CD4-positive, alpha-beta T cell treated with Interleukin-4 for 1 hour (primary cell): Measurements from ENCODE around the gene ATP5MC3.

Experiments
- DNase-seq, 2 donors: peaks; one replicate each; pipeline ENCODE4 v3.0.0-alpha.2; 2020 to 2022

The ATP5MC3 gene

GRCh38 chr2:175167792-175168563 is 13.5 kb downstream of the ATP5MC3 start, which contains the start of gene ATF2:
Gene ATF2, minus strand, starts transcription at chr2:175168203. Its CDS starts 31,760 bp downstream, at chr2:175136443.
- peak; percentile 100 for DNase-seq

- no peak for DNase-seq
These were observed 14.3 kb downstream of the ATP5MC3 start for GRCh38 chr2:175167076-175167791.

DNA sequence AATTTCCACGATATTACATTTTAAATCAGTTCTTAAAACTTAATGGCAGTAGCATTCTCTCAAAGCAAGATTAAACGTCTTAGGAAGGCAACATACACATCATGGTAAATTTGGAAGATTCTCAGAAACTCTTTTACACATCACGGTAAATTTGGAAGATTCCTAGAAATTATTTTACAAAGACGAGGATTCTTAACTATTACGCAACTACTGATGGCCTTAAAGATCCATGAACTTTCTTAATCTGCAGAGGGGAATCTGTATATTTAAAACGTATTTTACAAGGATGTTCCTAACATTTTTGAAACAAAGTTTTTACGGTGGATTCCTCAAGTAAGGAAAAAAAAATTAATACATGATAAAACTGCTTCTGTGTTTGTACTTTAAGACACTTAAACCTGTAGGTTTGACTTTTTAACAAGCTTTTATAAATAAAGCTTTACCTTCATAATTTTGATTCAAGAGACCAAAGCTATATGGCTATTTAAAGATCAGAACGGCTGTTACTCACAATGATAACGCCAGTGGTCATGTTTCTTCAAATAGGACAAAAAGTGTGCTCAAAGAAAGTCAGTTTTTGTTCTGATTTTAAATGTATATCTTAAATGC is 15.2 kb downstream of the ATP5MC3 start:
- DNase-seq: no peak

- DNase-seq: no peak
These were observed 17.3 kb downstream of the ATP5MC3 start for GRCh38 chr2:175164235-175164634.

DNA sequence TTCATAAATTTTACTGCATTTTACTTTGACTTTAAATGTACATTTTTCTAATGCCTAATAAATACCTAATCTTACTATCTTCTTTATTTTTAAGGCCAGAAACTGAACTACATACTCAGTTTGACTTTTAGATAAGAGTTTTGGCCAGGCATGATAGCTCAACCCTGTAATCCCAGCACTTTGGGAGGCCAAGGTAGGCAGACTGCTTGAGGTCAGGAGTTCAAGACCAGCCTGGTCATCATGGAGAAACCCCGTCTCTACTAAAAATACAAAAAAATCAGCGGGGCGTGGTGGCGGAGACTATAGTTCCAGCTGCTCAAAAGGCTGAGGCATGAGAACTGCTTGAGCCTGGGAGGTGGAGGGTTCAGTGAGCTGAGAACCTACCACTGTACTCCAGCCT is 22.6 kb downstream of the ATP5MC3 start:
- no peak for DNase-seq

- no peak for DNase-seq
These were observed 25.0 kb downstream of the ATP5MC3 start for GRCh38 chr2:175156534-175156933.

DNA sequence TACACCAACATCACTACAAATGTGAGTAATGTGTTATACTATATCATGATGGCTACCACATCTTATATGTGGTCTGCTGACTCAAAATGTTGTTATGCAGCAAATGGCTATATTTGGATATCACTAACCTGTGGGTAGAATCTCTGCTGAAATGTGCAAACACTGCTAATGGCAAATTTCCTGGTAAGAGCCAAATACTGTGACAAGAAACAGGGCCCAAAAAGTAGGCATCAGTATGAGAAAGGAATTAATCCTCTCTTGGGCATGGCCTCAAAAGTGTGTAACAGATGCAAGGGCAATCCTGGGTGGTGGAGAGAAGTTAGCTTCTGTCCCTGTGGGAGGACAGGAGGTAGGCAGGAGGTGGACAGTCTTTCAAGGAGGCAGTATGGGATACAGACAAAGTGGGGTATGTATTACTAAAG is 26.8 kb downstream of the ATP5MC3 start:
- DNase-seq: no peak

- no peak for DNase-seq
These were observed 29.3 kb downstream of the ATP5MC3 start for GRCh38 chr2:175152242-175152641.

- no peak for DNase-seq
These were observed 29.7 kb downstream of the ATP5MC3 start for GRCh38 chr2:175151791-175152190.

- no peak for DNase-seq
These were observed 34.3 kb downstream of the ATP5MC3 start for GRCh38 chr2:175147186-175147585.

- no peak for DNase-seq
These were observed 37.8 kb downstream of the ATP5MC3 start for GRCh38 chr2:175143678-175144077.

- DNase-seq: no peak
These were observed 38.3 kb downstream of the ATP5MC3 start for GRCh38 chr2:175143191-175143590.

GRCh38 chr2:175140332-175140731 is 41.2 kb downstream of the ATP5MC3 start:
- no peak for DNase-seq

DNA sequence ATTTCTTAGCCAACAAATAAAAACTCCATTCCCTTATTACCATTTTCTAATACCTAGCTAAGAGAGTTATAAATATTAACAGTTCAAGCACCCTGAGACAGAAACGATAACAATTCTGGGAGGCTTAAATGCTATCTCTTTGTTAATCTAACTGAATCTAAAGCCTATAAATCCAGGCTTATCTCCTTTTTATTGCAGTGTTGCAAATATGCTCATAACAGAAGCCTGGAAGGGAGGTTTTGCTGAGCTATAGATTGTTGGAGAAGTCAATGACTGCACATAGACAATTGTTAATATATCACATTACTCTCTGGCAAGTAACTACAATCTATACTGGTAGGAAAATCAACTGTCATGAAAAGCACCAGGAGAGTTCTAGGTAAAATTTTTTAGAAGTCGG is 43.7 kb downstream of the ATP5MC3 start:
- no peak for DNase-seq

DNA sequence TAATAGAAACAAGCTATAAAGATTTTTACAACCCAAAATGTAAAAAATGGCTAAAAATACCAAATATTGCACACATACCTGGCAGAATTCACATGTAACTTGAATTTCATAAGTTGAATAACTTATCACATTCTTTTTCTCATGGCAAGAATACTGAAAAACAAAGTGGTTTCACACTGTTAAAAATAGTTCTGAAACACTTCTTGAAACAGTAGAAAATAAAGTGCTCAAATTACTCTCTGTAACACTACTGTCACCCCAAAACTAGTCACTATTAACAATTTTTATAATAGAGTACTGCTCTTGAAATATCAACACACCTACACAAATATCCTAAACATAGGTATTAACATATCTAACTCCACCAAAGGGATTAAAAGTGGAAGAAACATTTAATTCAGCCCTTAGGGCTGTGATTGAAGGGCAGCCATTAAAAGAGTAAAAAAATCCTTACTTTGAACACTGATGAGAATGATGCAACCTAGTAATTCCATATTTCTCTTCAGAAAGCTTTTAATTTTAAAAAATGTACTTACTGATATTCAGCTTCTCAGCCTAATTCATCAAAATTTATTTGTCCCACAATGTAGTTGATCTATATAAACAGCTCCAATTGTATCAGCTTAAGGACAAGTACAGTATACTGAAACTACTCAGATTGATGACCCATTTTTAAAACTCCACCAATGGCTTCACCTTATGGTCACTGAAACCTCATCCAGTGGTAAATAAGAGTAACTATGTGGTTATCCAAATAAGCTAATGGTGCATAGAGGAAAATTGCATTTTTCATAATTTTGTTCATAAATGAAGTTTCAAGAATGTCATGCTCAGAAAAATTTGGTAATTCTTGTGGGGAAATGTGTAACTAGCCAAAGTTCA is 44.9 kb downstream of the ATP5MC3 start:
- no peak for DNase-seq

- DNase-seq: no peak
These were observed 45.6 kb downstream of the ATP5MC3 start for GRCh38 chr2:175135862-175136261.

GRCh38 chr2:175135177-175135576 is 46.3 kb downstream of the ATP5MC3 start:
- no peak for DNase-seq

GRCh38 chr2:175131252-175131651 is 50.3 kb downstream of the ATP5MC3 start:
- no peak for DNase-seq

DNA sequence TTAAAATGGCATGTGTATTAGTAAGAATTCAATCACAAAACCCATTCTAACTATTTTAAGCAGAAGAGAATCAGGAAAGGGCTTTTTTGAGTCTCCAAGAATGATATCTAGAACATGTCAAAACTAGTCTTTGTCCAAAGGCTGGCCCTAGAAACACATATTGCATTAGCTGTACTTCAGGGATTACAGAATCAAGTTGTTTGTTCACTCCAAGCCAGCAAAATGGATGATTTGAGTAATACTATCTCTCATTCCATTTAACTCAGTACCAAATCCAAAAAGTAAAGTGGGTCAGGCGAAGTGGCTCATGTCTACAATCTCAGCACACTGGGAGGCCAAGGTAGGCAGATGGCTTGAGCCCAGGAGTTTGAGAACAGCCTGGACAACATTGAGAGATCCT is 54.8 kb downstream of the ATP5MC3 start:
- DNase-seq: no peak
